ENCODE data around the gene ELP4.

Gene ELP4

GRCh38 chr11:31720671-31721365 is 211.3 kb downstream of the ELP4 start:
- Histone ChIP-seq H3K4me1 (ENCODE audit: low read depth, poor library complexity, severe bottlenecking) (no peaks in the 10 kb centered on the region), H3K9ac (no peak overlapping the region), H3K27me3 (ENCODE audit: insufficient read depth, low read depth) (no peaks in the 10 kb centered on the region), H3K79me2 (ENCODE audit: insufficient read depth, low read depth) (no peaks in the 10 kb centered on the region), H3K27ac (no peak overlapping the region), H3K36me3 (ENCODE audit: insufficient read depth) (no peaks in the 10 kb centered on the region), H2AFZ (ENCODE audit: low read depth) (no peak overlapping the region), H3K4me2 (no peak overlapping the region), H3K4me3 (IDR thresholded peaks at IDR 0.05; ENCODE audit: insufficient read depth, low read depth, low read length) (no peak overlapping the region), H4K20me1 (ENCODE audit: insufficient read depth) (no peaks in the 10 kb centered on the region)
- TF ChIP-seq CTCF (conservative IDR thresholded peaks at IDR 0.05; ENCODE audit: low read depth, low read length), result no peak

GRCh38 chr11:31722754-31723153 is 213.2 kb downstream of the ELP4 start:
- no peaks in the 10 kb centered on the region for H3K36me3 ChIP-seq (ENCODE audit: insufficient read depth)
- H3K4me2 ChIP-seq, result no peak overlapping the region
- no peak for TF ChIP-seq CTCF (conservative IDR thresholded peaks at IDR 0.05; ENCODE audit: low read depth, low read length)
- H2AFZ ChIP-seq (ENCODE audit: low read depth), result no peak overlapping the region
- no peaks in the 10 kb centered on the region for H4K20me1 ChIP-seq (ENCODE audit: insufficient read depth)
- H3K79me2 ChIP-seq (ENCODE audit: insufficient read depth, low read depth), result no peaks in the 10 kb centered on the region
- H3K4me3 ChIP-seq (IDR thresholded peaks at IDR 0.05; ENCODE audit: insufficient read depth, low read depth, low read length), result no peak overlapping the region
- H3K9ac ChIP-seq, result no peak overlapping the region
- H3K27me3 ChIP-seq (ENCODE audit: insufficient read depth, low read depth), result no peaks in the 10 kb centered on the region
- no peaks in the 10 kb centered on the region for H3K4me1 ChIP-seq (ENCODE audit: low read depth, poor library complexity, severe bottlenecking)
- H3K27ac ChIP-seq, result no peak overlapping the region

GRCh38 chr11:31725176-31725575 is 215.6 kb downstream of the ELP4 start:
- Histone ChIP-seq H3K9ac (no peak overlapping the region), H3K36me3 (ENCODE audit: insufficient read depth) (no peaks in the 10 kb centered on the region), H4K20me1 (ENCODE audit: insufficient read depth) (no peaks in the 10 kb centered on the region), H2AFZ (ENCODE audit: low read depth) (no peak overlapping the region), H3K4me2 (no peak overlapping the region), H3K4me1 (ENCODE audit: low read depth, poor library complexity, severe bottlenecking) (no peaks in the 10 kb centered on the region), H3K27ac (no peak overlapping the region), H3K27me3 (ENCODE audit: insufficient read depth, low read depth) (no peaks in the 10 kb centered on the region), H3K79me2 (ENCODE audit: insufficient read depth, low read depth) (no peaks in the 10 kb centered on the region), H3K4me3 (IDR thresholded peaks at IDR 0.05; ENCODE audit: insufficient read depth, low read depth, low read length) (no peak overlapping the region)
- no peak for TF ChIP-seq CTCF (conservative IDR thresholded peaks at IDR 0.05; ENCODE audit: low read depth, low read length)

- Histone ChIP-seq H3K4me1 (ENCODE audit: low read depth, poor library complexity, severe bottlenecking) (no peaks in the 10 kb centered on the region), H3K36me3 (ENCODE audit: insufficient read depth) (no peaks in the 10 kb centered on the region), H3K9ac (no peak overlapping the region), H3K4me3 (IDR thresholded peaks at IDR 0.05; ENCODE audit: insufficient read depth, low read depth, low read length) (no peak overlapping the region), H3K79me2 (ENCODE audit: insufficient read depth, low read depth) (no peaks in the 10 kb centered on the region), H3K27ac (no peak overlapping the region), H3K27me3 (ENCODE audit: insufficient read depth, low read depth) (no peaks in the 10 kb centered on the region), H3K4me2 (no peak overlapping the region), H4K20me1 (ENCODE audit: insufficient read depth) (no peaks in the 10 kb centered on the region; the same call in 1 of the 2 replicates), H2AFZ (ENCODE audit: low read depth) (no peak overlapping the region)
- no peak for TF ChIP-seq CTCF (conservative IDR thresholded peaks at IDR 0.05; ENCODE audit: low read depth, low read length)
Measured at GRCh38 chr11:31728432-31728831, 218.9 kb downstream of the ELP4 start.

Measured in KMS-11 (cell line).